ENCODE data around the gene PTGES2.
"Not testable (repeated sequence)": the region's sequence is repeated elsewhere in the genome, so short reads cannot be mapped to it uniquely, and the experiment has no call there.

PTGES2 gene

DNA sequence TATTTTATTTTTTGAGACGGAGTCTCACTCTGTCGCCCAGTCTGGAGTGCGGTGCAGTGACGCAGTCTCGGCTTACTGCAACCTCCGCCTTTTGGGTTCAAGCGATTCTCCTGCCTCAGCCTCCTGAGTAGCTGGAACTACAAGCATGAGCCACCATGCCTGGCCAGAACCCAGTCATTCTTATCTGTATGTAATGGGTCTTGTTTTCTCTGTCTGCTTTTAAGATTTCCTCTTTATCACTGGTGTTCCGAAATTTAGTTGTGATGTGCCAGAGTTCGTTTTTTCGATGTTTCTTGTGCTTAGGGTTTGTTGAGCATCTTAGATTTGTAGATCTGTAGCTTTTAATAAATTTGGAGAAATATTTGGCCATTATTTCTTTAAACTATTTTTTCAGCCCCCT is 40.3 kb downstream of the PTGES2 start:
- DNase-seq (ENCODE audit: low spot score), result no peak

DNA sequence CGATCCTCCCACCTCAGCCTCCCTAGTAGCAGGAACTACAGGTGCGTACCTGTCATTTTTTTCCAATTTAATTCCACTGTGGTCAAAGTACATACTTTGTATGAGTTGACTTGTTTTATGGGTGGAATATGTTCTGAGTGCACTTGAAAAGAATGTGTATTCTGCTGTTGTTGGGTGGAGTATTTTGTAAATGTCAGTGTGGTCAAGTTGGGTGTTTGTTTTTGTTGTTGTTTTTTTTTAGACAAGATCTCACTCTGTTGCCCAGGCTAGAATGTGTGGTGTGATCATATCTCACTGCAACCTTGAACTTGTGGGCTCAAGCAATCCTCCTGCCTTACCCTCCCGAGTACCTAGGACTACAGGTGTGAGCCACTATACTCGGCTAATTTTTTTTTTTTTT is 41.6 kb downstream of the PTGES2 start:
- DNase-seq (ENCODE audit: low spot score), result no peak

DNA sequence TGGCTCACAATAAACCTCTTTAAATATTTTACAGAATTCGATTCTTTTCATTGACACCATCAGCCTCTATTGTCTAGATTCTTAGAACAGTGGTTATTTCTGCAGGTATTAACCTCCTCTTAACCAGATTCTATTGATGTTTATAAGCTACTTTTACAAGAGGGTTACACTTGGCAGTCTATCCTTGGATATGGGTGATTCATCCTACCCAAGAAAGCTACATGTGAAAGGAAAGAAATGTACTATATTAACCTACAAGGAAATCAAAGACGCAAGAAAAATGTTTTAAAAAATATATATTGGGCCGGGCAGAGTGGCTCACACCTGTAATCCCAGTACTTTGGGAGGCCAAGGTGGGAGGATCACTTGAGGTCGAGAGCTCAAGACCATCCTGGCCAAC is 42.8 kb downstream of the PTGES2 start:
- DNase-seq (ENCODE audit: low spot score), result no peak

- no peak for DNase-seq (ENCODE audit: low spot score)
Observed at GRCh38 chr9:128082151-128082550, 45.4 kb downstream of the PTGES2 start.

GRCh38 chr9:128081056-128081455 is 46.5 kb downstream of the PTGES2 start:
- peak; percentile 75 for DNase-seq (ENCODE audit: low spot score)

GRCh38 chr9:128080206-128080605 is 47.3 kb downstream of the PTGES2 start:
- DNase-seq (ENCODE audit: low spot score), result no peak

DNA sequence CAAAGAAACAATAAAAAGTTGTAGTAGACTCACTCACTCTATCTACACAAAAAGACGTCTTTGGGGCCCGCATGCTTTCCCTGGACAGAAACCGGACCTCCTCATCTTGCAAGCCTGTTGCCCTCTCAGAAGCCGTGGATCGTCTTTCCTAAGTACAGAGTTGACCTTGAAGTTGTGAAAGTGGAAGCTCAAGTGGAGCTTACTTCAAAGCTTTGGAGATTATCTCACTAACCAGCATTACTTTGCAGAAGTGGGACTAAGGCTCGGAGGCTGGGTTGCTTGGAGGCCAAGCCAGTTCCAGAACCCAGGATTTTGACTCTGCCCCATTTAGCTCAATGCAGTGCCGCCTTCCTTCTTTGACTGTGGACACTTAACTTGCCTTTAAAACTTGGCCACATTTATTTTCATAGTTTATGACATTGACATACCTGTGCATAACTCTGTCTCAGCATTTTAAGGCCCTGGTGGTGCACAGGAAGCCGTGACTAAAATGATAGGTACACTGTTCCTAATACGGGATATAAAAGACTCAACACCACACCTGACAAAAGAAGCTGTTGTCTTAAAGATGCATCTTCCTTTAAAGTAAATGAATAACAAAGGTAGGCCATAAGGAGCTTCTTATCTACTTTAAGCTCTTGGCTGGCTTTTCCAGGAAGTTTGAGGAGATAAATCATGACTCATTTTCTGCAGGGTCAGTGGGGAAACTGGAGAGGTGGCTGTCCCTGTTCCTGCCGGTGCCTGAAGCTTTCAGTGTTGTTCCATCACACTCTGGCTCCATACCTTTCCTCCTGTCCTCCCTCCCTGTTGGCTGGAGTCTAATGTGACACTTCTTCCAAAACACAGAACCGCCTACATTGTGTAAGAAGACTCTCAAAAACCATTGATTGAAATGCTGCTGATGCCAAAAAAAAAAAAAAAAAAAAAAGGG is 48.8 kb downstream of the PTGES2 start:
- DNase-seq (ENCODE audit: low spot score), result no peak

DNA sequence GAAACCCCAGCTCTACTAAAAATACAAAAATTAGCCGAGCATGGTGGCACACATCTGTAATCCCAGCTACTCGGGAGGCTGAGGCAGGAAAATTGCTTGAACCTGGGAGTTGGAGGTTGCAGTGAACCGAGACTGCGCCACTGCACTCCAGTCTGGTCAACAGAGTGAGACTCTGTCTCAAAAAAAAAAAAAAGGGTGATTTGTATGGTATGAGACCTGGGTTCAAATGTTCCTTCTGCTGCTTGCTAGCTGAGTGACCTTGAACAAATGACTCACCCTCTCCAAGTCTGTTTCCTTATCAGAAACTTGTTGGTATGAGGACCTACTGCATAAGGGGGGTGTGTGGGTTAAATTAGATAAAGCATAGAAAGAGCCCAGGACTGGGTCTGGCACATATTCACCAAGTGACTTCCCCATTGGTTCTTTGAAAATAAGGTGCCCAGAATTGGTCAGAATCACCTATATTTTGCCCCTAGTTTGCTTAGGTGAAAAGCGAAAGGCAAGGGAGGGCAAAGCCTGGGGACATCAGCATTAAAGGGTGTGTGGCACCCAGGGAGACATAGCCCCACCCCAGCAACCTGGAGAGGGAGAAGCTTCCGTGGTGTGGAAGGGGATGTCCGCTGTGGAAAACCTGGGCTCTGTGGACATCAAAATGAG is 49.6 kb downstream of the PTGES2 start:
- DNase-seq (ENCODE audit: low spot score), result no peak

DNA sequence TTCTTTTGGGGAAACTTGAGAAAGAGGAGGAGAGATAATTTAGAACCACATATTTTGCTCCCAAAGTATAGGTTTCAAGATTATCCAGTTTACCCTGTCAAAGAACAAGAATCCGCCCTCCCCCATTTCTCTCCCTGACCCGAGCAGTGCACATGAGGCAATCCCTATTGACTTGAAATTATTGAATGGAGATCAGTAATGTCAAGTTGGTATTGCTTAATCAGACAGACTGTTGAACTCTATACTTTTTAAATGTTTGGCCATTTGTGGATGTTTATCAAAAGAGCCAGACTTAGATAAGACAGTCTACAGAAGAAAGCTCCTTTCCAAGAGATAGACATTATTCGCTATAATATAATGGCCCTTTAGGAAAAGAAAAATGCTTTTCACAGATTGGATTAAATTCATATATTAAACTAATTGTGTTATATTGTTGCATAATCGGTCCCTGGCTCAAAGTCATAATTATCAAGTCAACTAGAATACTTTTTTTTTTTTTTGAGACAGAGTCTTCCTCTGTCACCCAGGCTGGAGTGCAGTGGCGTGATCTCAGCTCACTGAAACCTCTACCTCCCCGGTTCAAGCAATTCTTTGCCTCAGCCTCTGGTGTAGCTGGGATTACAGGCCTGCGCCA is 54.2 kb downstream of the PTGES2 start:
- no peak for DNase-seq (ENCODE audit: low spot score)

- DNase-seq (ENCODE audit: low spot score), result no peak
Observed at GRCh38 chr9:128072144-128073021, 55.1 kb downstream of the PTGES2 start.

GRCh38 chr9:128071475-128071874 is 56.1 kb downstream of the PTGES2 start:
- DNase-seq (ENCODE audit: low spot score), result not testable (repeated sequence)

DNA sequence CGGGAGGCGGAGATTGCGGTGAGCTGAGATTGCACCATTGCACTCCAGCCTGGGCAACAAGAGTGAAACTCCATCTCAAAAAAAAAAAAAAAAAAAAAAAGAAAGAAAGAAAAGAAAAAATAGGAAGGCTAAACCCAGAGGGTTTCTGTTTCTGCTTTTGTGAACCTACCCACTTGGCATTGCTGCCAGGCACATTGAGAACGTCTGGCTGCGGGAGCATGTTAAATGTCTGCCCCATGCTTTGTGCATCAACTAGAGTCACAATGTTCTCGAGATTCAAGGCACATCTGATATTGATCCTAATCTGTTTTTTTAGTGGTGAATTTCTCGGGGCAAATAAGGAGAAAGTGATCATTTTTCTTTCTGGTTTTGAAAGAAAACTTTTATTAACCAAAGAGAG is 56.7 kb downstream of the PTGES2 start:
- no peak for DNase-seq (ENCODE audit: low spot score)
